ENCODE data around the gene PLA2G6.

Gene PLA2G6

DNA sequence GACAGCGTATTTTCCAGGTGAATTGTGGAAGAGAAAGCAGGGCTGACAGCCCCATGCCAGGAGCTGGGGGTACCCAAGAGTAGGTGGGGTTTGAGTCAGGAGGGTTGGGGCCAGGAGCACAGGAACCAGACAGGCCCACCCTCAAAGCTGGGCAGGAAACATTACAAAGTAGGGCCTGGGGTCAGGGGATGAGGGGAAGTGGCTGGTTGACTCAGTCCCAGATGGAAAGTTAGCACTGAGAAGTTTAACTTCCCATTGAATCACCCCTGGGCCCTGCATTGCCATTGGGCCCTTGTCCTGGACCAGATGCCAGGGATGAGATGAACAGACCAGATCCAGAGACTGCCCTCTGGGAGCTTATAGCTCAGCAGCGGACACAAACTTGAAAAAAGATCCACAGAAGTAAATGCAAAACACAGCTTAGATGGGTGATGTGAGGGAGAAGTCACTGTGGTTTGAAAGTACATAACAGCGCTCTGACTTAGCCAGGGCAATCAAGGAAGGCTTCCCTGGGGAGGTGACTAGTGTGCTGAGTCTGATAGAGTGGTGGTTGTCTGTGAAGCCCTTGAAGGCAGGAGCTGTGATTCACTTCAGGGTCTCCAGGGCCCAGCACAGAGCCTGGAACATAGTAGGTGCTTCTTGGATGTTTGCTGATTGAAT, 22.4 kb upstream of the PLA2G6 start:
- Mint-ChIP-seq H3K27ac (peak overlapping the region; percentile 68), H3K9me3 (no peaks in the 10 kb centered on the region), H3K27me3 (no peaks in the 10 kb centered on the region), H3K4me1 (peaks cover 48 to 51% of the 10 kb centered on the region in 2 donors), H3K4me3 (peak overlapping the region; percentile 83 to 89), H3K36me3 (peaks cover 0 to 12% of the 10 kb centered on the region in 2 donors)
- ATAC-seq (replicated peaks) (peak in 1 of 2 donors; percentile 13), DNase-seq (no peak)

DNA sequence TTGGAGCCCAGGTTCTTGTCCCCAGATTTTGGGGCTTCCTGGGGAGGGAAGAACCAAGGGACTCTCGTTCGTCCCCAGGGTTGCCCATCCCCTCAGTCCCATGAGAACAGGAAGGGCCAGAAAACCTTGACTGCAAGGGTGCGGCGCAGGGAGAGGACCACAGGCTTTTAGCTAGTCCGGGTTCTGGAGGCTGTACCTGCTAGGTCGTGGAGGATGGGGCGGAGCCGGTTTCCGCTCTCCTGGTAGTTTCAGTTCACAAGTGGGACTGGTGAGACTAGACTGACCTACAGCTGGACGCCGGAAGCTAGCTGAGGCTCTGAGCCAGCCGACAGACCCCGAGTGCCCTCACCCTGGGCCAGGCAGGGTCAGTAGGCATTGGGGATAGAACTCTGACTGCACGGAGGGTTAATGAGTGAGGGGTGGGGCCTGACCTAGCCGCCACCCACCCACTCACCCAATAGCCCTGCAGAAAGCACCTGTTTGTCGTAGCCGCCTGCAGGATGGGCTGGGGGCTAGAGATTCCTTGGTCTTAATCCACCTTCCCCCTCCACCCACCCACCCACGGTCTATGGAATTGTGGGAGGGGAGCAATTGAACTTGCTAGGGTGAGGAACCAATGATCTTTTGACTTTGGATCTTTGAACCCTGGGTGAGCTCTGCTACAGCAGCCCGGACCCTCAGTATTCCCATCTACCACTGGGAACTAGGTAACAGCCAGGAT, 21.6 kb upstream of the PLA2G6 start:
- Mint-ChIP-seq H3K27me3 (no peaks in the 10 kb centered on the region), H3K9me3 (no peaks in the 10 kb centered on the region), H3K36me3 (peaks cover 0 to 5% of the 10 kb centered on the region in 2 donors), H3K4me3 (peak overlapping the region; percentile 83 to 89), H3K4me1 (peaks cover 42 to 51% of the 10 kb centered on the region in 2 donors), H3K27ac (peak overlapping the region; percentile 85)
- DNase-seq (no peak), ATAC-seq (replicated peaks) (peak; percentile 17 to 21)

DNA sequence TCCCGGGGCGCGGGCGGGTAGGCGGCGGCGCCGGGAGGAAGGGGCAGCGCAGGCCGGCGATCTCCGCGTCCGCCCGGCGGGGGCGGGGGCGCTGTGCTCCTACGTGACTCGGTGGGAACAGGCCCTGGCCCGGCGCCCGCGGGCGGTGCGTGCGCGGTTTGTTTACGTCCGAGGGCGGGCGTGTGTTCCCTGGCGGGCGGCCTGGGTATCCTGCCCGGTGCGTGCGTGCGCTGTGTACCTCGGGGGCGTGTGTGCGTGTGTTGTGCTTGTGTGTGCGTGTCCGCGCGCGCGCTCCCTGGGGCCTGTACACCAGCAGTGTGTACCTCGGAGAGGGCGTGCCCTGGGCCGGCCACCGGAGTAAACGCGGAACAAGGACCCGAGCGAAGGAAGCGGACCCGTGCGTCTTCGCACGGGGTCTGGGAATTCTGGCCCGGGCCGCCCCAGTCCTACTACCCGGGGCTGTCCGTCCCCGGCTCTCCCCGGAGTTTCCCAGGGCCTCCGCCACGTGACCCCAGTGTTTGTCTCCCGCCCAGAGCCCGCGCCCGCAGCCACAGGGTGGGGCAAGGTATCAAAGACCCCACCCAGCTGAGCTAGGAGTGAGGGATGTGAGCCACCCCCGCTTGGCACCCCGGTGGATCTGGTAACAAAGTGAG, 20.9 kb upstream of the PLA2G6 start:
- Mint-ChIP-seq H3K27me3 (no peaks in the 10 kb centered on the region), H3K9me3 (no peaks in the 10 kb centered on the region), H3K4me3 (peak overlapping the region; percentile 83 to 89), H3K4me1 (peaks cover 38 to 48% of the 10 kb centered on the region in 2 donors), H3K27ac (peak overlapping the region; percentile 85), H3K36me3 (peaks cover 0 to 3% of the 10 kb centered on the region in 2 donors)
- ATAC-seq (replicated peaks) (peak; percentile 51 to 63), DNase-seq (peak; percentile 50)

GRCh38 chr22:38201711-38202436, 20.2 kb upstream of the PLA2G6 start, which contains the start of gene MAFF:
MAFF (plus strand) TSS chr22:38201994; CDS start chr22:38213854, 11,860 bp downstream.
- Mint-ChIP-seq H3K27ac (peak within 1 kb of the TSS; percentile 91), H3K36me3 (peaks cover 0 to 3% of the 10 kb centered on the region in 2 donors), H3K4me3 (peak within 1 kb of the TSS; percentile 84 to 89), H3K4me1 (peaks cover 38 to 48% of the 10 kb centered on the region in 2 donors), H3K9me3 (no peaks in the 10 kb centered on the region), H3K27me3 (no peaks in the 10 kb centered on the region)
- DNase-seq (peak; percentile 82), ATAC-seq (replicated peaks) (peak; percentile 58 to 65)

DNA sequence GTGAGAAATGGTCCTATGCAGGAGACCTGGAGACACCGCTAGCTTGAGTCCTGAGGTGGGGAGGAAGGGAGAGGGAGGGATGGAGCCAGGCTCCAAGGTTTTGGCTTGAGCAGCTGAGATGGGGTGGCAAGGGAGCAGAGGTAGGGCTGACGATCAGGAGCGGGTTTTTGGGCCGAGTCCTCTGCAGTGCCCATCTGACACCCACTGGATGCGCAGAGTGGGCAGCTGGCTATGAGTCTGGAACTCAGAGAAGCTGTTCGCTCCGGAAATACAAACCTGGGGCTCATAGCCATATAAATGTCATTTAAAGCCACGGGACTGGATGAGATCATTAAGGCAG, 19.7 kb upstream of the PLA2G6 start:
- Mint-ChIP-seq H3K36me3 (peaks cover 0 to 3% of the 10 kb centered on the region in 2 donors), H3K4me3 (peak overlapping the region; percentile 84 to 89), H3K27ac (peak overlapping the region; percentile 91), H3K27me3 (no peaks in the 10 kb centered on the region), H3K4me1 (peaks cover 38 to 48% of the 10 kb centered on the region in 2 donors), H3K9me3 (no peaks in the 10 kb centered on the region)
- DNase-seq (no peak), ATAC-seq (replicated peaks) (no peak)

DNA sequence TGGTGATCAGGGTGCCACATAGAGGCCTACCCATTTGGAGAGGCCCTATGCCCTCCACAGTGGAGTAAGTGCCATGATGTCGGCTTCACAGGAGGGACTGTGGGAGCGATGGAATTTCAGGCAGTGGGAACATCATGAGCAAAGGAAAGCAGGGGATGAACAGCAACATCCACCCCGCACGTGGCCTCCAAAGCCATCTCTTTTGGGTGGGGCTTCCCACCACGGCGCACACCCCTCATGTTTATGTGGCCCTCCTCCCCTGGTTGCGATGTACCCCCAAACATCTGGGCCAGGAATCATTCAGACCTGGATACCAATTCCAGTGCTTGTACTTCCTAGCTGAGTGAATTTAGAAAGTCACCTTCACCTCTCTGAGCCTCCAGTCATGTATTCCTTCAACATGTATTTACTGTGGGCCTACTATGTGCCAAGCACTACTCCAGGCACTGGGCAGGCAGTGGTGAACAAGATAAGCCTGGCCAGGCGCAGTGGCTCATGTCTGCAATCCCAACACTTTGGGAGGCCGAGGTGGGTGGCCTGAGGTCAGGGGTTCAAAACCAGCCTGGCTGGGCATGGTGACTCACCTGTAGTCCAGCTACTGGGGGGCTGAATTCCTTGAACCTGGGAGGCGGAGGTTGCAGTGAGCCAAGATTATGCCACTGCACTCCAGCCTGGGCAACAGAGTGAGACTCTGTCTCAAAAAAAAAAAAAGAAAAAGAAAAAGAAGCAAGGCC, 18.4 kb upstream of the PLA2G6 start:
- Mint-ChIP-seq H3K36me3 (peaks cover 0 to 3% of the 10 kb centered on the region in 2 donors), H3K4me3 (no peak overlapping the region), H3K9me3 (no peaks in the 10 kb centered on the region), H3K27ac (peak overlapping the region; percentile 47), H3K27me3 (peaks cover 0 to under 1% of the 10 kb centered on the region in 2 donors), H3K4me1 (peaks cover 33 to 44% of the 10 kb centered on the region in 2 donors)
- DNase-seq (no peak), ATAC-seq (replicated peaks) (no peak)

DNA sequence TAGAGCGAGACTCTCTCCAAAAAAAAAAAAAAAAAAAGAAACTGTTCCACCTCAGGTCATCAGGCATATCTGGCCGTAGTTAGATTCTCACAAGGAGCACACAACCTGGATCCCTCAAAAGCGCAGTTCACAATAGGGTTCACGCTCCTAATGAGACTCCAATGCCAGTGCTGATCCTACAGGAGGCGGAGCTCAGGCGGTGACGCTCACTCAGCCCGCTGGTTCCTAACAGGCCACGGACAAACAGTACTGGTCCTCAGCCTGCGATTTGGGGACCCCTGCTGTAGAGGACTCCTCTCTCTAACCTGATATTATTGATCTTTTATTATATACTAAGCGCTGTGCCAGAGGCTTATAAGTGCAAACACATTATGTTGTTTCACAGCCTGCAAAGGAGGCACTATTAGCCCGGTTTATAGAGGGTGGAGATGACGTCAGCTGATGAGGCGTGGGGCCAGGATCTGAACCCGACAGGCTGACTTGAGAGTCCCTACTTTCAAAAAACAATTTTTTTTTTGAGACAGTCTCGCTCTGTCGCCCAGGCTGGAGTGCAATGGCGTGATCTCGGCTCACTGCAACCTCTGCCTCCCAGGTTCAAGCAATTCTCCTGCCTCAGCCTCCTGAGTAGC, 15.3 kb upstream of the PLA2G6 start:
- peaks cover 20 to 28% of the 10 kb centered on the region in 2 donors for H3K27me3 Mint-ChIP-seq

GRCh38 chr22:38193580-38193979, 11.9 kb upstream of the PLA2G6 start:
- DNase-seq (no peak), ATAC-seq (replicated peaks) (no peak)
- Mint-ChIP-seq H3K27ac (no peak overlapping the region), H3K4me1 (peaks cover 6 to 8% of the 10 kb centered on the region in 2 donors), H3K36me3 (peaks cover 0 to 4% of the 10 kb centered on the region in 2 donors), H3K9me3 (peaks cover 0 to 1% of the 10 kb centered on the region in 2 donors), H3K4me3 (no peak overlapping the region), H3K27me3 (peaks cover 25 to 35% of the 10 kb centered on the region in 2 donors)

More for the DNA sequence above, 15.3 kb upstream of the PLA2G6 start:
- no peak for ATAC-seq (replicated peaks)
- H3K36me3 Mint-ChIP-seq = peaks cover 0 to 3% of the 10 kb centered on the region in 2 donors
- H3K4me1 Mint-ChIP-seq = peaks cover 14 to 28% of the 10 kb centered on the region in 2 donors
- no peaks in the 10 kb centered on the region for H3K9me3 Mint-ChIP-seq
- no peak overlapping the region for H3K4me3 Mint-ChIP-seq
- H3K27ac Mint-ChIP-seq = no peak overlapping the region
- no peak for DNase-seq

- H3K4me3 Mint-ChIP-seq = no peak overlapping the region
- H3K27me3 Mint-ChIP-seq = peaks cover 28 to 39% of the 10 kb centered on the region in 2 donors
- H3K27ac Mint-ChIP-seq = no peak overlapping the region
- no peak for DNase-seq
- H3K9me3 Mint-ChIP-seq = peaks cover 0 to 1% of the 10 kb centered on the region in 2 donors
- H3K4me1 Mint-ChIP-seq = peaks cover 4 to 8% of the 10 kb centered on the region in 2 donors
- H3K36me3 Mint-ChIP-seq = peaks cover 0 to 6% of the 10 kb centered on the region in 2 donors
- no peak for ATAC-seq (replicated peaks)
These were observed 10.8 kb upstream of the PLA2G6 start for GRCh38 chr22:38192475-38192863.

DNA sequence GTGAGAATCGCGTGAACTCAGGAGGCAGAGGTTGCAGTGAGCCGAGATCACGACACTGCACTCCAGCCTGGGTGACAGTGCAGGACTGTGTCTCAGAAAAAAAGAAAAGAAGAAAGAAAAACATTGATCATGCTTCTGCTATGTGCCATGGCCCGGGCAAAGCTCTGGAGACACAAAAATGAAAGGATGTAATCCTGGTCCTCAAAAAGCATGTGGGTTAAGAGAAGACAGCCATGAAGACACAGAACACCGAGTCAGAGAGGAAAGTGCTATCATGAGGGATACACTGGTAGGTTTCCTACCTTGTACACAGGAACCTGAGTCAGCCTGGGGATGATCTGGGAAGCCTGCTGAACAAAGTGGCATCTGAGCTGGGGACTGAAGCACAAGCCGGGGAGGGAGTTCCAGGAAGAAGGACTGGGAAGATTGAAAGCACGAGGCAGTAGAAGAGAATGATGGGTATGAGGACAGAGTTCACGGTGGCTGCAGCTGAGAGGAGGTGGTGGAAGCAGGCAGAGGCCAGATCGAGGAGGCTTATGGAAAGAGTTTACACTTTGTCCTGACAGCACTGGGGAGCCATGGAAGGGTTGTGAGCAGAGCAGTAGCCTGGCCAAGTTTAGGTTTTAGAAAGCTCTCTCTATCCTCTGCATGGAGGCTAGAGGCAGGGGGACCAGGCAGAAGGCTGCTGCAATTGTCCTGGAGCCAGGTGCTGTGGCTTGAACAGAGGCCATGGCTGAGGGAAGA, 10.3 kb upstream of the PLA2G6 start:
- ATAC-seq (replicated peaks) (no peak), DNase-seq (no peak)
- peaks cover 0 to 1% of the 10 kb centered on the region in 2 donors for H3K9me3 Mint-ChIP-seq
- H3K4me3 Mint-ChIP-seq = no peak overlapping the region
- H3K36me3 Mint-ChIP-seq = peaks cover 0 to 6% of the 10 kb centered on the region in 2 donors
- peaks cover 4 to 8% of the 10 kb centered on the region in 2 donors for H3K4me1 Mint-ChIP-seq
- no peak overlapping the region for H3K27ac Mint-ChIP-seq
- H3K27me3 Mint-ChIP-seq = peaks cover 28 to 39% of the 10 kb centered on the region in 2 donors

DNA sequence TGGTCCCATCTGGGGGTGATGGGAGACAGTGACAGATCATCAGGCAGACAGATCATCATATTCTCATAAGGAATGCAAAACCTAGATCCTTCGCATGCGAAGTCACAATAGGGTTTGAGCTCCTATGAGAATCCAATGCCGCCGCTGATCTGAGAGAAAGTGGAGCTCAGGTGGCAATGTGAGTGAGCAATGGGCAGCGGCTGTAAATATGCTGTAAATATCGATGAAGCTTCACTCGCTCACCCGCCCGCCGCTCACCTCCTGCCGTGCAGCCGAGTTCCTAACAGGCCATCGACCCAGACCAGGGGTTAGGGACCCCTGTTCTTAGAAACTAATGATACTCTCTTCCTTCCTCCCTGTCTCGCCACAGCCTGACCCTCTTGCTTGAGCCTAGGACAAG, 9.4 kb upstream of the PLA2G6 start:
- H3K36me3 Mint-ChIP-seq = peaks cover 0 to 6% of the 10 kb centered on the region in 2 donors
- ATAC-seq (replicated peaks) = no peak
- no peak overlapping the region for H3K4me3 Mint-ChIP-seq
- peaks cover 4 to 8% of the 10 kb centered on the region in 2 donors for H3K4me1 Mint-ChIP-seq
- no peak for DNase-seq
- no peak overlapping the region for H3K27ac Mint-ChIP-seq
- H3K27me3 Mint-ChIP-seq = peaks cover 28 to 39% of the 10 kb centered on the region in 2 donors
- peaks cover 0 to 1% of the 10 kb centered on the region in 2 donors for H3K9me3 Mint-ChIP-seq

- H3K27ac Mint-ChIP-seq = no peak overlapping the region
- H3K27me3 Mint-ChIP-seq = peaks cover 28 to 39% of the 10 kb centered on the region in 2 donors
- no peak for DNase-seq
- H3K4me3 Mint-ChIP-seq = no peak overlapping the region
- H3K4me1 Mint-ChIP-seq = peaks cover 4 to 8% of the 10 kb centered on the region in 2 donors
- H3K9me3 Mint-ChIP-seq = peaks cover 0 to 1% of the 10 kb centered on the region in 2 donors
- no peak for ATAC-seq (replicated peaks)
- H3K36me3 Mint-ChIP-seq = peaks cover 0 to 6% of the 10 kb centered on the region in 2 donors
These were observed 9.0 kb upstream of the PLA2G6 start for GRCh38 chr22:38190581-38190980.

Data from stimulated activated naive B cell treated with anti-CD40 and anti-IgM and Interleukin-4, amounts not matched to agents 10 μg/mL and 1 μg/mL and 100 μg/mL, for 72 hours (primary cell).